MM.1S (cell line): Measurements from ENCODE around the gene P2RX2.

Experiments used
- DNase-seq: peaks from one replicate; pipeline ENCODE4 v3.0.0-alpha.2; 2015
- H2AFZ ChIP-seq: fragments of 300-600 bp; sonication (generic); 2 replicates; pipeline ENCODE4 v1.6.0; 2016; ENCODE audit warnings: antibody characterized with exemption, low read length
- H3F3A ChIP-seq: fragments of 300-600 bp; sonication (generic); 2 replicates; pipeline ENCODE4 v1.6.1; 2016; ENCODE audit warnings: mild to moderate bottlenecking, antibody characterized with exemption, low read length, moderate library complexity, mixed read lengths; ENCODE audit not compliant: insufficient read depth
- H3K27ac ChIP-seq: fragments of 300-600 bp; sonication (generic); 2 replicates; pipeline ENCODE4 v1.5.1; 2016; ENCODE audit warnings: mild to moderate bottlenecking, low read length
- H3K27me3 ChIP-seq: fragments of 300-600 bp; sonication (generic); replicated peaks from 2 replicates; pipeline ENCODE4 v1.6.0; 2016; ENCODE audit warnings: low read length; ENCODE audit not compliant: insufficient read depth
- H3K36me3 ChIP-seq: fragments of 300-600 bp; sonication (generic); replicated peaks from 2 replicates; pipeline ENCODE4 v1.6.1; 2016; ENCODE audit warnings: mild to moderate bottlenecking, low read length, mixed read lengths; ENCODE audit not compliant: insufficient read depth
- H3K4me1 ChIP-seq: fragments of 300-600 bp; sonication (generic); 2 replicates; pipeline ENCODE4 v1.6.1; 2016; ENCODE audit warnings: low read length, mixed read lengths
- H3K4me2 ChIP-seq: fragments of 300-600 bp; sonication (generic); 2 replicates; pipeline ENCODE4 v1.6.0; 2016; ENCODE audit warnings: low read depth, low read length
- H3K4me3 ChIP-seq: fragments of 300-600 bp; sonication (generic); 2 replicates; pipeline ENCODE4 v1.5.1; 2016; ENCODE audit warnings: low read length, mixed read lengths
- H3K79me2 ChIP-seq: fragments of 300-600 bp; sonication (generic); 2 replicates; pipeline ENCODE4 v1.6.1; 2016; ENCODE audit warnings: mixed run types, low read length, mixed read lengths
- H3K9ac ChIP-seq: fragments of 300-600 bp; sonication (generic); 2 replicates; pipeline ENCODE4 v1.6.1; 2016; ENCODE audit warnings: low read length, mixed read lengths
- H3K9me2 ChIP-seq: fragments of 300-600 bp; sonication (generic); replicated peaks from 2 replicates; pipeline ENCODE4 v1.6.1; 2016; ENCODE audit warnings: mild to moderate bottlenecking, low read length, mixed read lengths; ENCODE audit not compliant: insufficient read depth
- H3K9me3 ChIP-seq: fragments of 300-600 bp; sonication (generic); replicated peaks from 2 replicates; pipeline ENCODE4 v1.6.1; 2016; ENCODE audit warnings: mild to moderate bottlenecking, low read length, mixed read lengths; ENCODE audit not compliant: insufficient read depth
- H4K20me1 ChIP-seq: fragments of 300-600 bp; sonication (generic); 2 replicates; pipeline ENCODE4 v1.6.1; 2016; ENCODE audit warnings: mild to moderate bottlenecking, low read length, moderate library complexity, mixed read lengths; ENCODE audit not compliant: insufficient read depth
- EZH2 ChIP-seq: fragments of 300-600 bp; sonication (generic); optimal IDR thresholded peaks from 2 replicates; pipeline ENCODE3; 2017; ENCODE audit warnings: low read depth, mild to moderate bottlenecking, antibody characterized with exemption, low read length, mixed read lengths
- EZH2phosphoT487 ChIP-seq: fragments of 300-600 bp; sonication (generic); IDR thresholded peaks from 2 replicates; pipeline ENCODE4 v1.6.1; 2018; ENCODE audit warnings: antibody characterized with exemption, low read length
- TF ChIP-seq, protein P1 (sequence below): fragments of 300-600 bp; sonication (generic); IDR thresholded peaks from 2 replicates; pipeline ENCODE4 v1.5.1; 2016; ENCODE audit warnings: antibody characterized with exemption, low read length, mixed read lengths

The P2RX2 gene

DNA sequence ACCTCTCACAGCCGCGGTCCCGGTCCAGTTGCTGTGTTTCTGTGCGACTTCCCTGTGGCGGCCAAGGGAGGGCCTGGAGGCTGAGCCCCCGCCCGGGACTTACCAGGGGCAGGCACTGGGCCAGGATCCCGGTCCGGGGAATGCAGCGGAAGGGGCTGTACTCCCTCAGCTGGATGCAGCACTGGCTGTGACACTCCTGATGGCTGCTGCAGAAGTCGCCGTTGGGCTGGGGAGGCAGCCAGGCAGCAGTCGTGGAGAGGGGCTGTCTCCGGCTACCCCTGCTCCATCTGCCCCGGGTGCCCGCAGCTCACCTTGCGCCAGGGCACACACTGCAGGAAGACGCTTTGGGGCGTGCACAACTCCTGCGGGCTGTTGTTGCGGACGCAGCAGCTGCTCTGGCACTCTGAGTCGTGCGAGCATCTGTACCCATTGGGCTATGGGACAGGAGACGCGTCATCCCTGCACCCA lies 14.4 kb upstream of the P2RX2 start:
- H3K36me3 ChIP-seq, result no peaks in the 10 kb centered on the region
- no peak overlapping the region for H3K4me2 ChIP-seq
- no peaks in the 10 kb centered on the region for H3K9me3 ChIP-seq
- no peaks in the 10 kb centered on the region for H4K20me1 ChIP-seq
- no peak for DNase-seq
- H3K27ac ChIP-seq, result no peak overlapping the region
- no peaks in the 10 kb centered on the region for H3F3A ChIP-seq
- no peaks in the 10 kb centered on the region for H3K79me2 ChIP-seq
- peaks cover 15% of the 10 kb centered on the region for H3K27me3 ChIP-seq
- TF ChIP-seq EZH2phosphoT487, result no peak
- H3K4me1 ChIP-seq, result no peaks in the 10 kb centered on the region
- H3K9ac ChIP-seq, result no peak overlapping the region
- no peak overlapping the region for H2AFZ ChIP-seq
- H3K4me3 ChIP-seq, result no peak overlapping the region
- no peaks in the 10 kb centered on the region for H3K9me2 ChIP-seq

GRCh38 chr12:132604668-132605441 lies 13.7 kb upstream of the P2RX2 start:
- Histone ChIP-seq H3K9ac (no peak overlapping the region), H3K27me3 (peaks cover 14% of the 10 kb centered on the region), H3K36me3 (no peaks in the 10 kb centered on the region), H3K9me2 (no peaks in the 10 kb centered on the region), H2AFZ (no peak overlapping the region), H3K27ac (no peak overlapping the region), H3K79me2 (no peaks in the 10 kb centered on the region), H3F3A (no peaks in the 10 kb centered on the region), H4K20me1 (no peaks in the 10 kb centered on the region), H3K4me2 (no peak overlapping the region), H3K4me3 (no peak overlapping the region), H3K9me3 (no peaks in the 10 kb centered on the region), H3K4me1 (no peaks in the 10 kb centered on the region)
- TF ChIP-seq EZH2, result no peak
- TF ChIP-seq, protein P1, sequence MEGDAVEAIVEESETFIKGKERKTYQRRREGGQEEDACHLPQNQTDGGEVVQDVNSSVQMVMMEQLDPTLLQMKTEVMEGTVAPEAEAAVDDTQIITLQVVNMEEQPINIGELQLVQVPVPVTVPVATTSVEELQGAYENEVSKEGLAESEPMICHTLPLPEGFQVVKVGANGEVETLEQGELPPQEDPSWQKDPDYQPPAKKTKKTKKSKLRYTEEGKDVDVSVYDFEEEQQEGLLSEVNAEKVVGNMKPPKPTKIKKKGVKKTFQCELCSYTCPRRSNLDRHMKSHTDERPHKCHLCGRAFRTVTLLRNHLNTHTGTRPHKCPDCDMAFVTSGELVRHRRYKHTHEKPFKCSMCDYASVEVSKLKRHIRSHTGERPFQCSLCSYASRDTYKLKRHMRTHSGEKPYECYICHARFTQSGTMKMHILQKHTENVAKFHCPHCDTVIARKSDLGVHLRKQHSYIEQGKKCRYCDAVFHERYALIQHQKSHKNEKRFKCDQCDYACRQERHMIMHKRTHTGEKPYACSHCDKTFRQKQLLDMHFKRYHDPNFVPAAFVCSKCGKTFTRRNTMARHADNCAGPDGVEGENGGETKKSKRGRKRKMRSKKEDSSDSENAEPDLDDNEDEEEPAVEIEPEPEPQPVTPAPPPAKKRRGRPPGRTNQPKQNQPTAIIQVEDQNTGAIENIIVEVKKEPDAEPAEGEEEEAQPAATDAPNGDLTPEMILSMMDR, result no peak
- TF ChIP-seq EZH2phosphoT487, result no peak
- no peak for DNase-seq

GRCh38 chr12:132605892-132606291 lies 12.7 kb upstream of the P2RX2 start:
- H3F3A ChIP-seq, result no peaks in the 10 kb centered on the region
- TF ChIP-seq, protein P1, result no peak
- TF ChIP-seq EZH2phosphoT487 (no peak), EZH2 (no peak)
- no peaks in the 10 kb centered on the region for H4K20me1 ChIP-seq
- H3K9ac ChIP-seq, result no peak overlapping the region
- H3K4me2 ChIP-seq, result no peak overlapping the region
- no peaks in the 10 kb centered on the region for H3K9me2 ChIP-seq
- no peak for DNase-seq
- H3K4me1 ChIP-seq, result no peaks in the 10 kb centered on the region
- no peak overlapping the region for H3K4me3 ChIP-seq
- no peak overlapping the region for H2AFZ ChIP-seq
- peaks cover 5% of the 10 kb centered on the region for H3K27me3 ChIP-seq
- H3K79me2 ChIP-seq, result no peaks in the 10 kb centered on the region
- no peak overlapping the region for H3K27ac ChIP-seq
- no peaks in the 10 kb centered on the region for H3K9me3 ChIP-seq
- no peaks in the 10 kb centered on the region for H3K36me3 ChIP-seq

DNA sequence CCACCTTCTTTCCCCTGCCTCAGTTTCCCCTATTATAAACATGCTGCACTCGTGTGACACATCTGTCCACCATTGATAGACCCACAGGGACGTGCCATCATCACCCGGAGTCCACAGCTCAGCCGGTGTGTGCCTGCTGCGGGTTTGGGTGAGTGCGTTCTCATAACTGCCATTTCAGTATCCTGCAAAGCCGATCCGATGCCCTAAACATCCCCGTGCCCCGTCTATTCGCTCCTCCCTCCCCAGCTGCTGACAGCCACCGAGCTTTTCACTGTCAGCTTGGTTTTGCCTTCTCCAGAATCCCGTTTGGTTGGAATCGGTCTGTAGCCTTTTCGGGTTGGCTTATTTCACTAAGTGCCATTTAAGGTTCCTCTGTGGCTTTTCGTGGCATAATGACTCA lies 12.1 kb upstream of the P2RX2 start:
- Histone ChIP-seq H3K27ac (no peak overlapping the region), H4K20me1 (no peaks in the 10 kb centered on the region), H3K27me3 (peaks cover 5% of the 10 kb centered on the region), H3K9me3 (no peaks in the 10 kb centered on the region), H3K4me1 (no peaks in the 10 kb centered on the region), H3K4me3 (no peak overlapping the region), H3K9ac (no peak overlapping the region), H3K79me2 (no peaks in the 10 kb centered on the region), H3K9me2 (no peaks in the 10 kb centered on the region), H3K36me3 (no peaks in the 10 kb centered on the region), H2AFZ (no peak overlapping the region), H3K4me2 (no peak overlapping the region), H3F3A (no peaks in the 10 kb centered on the region)
- DNase-seq, result no peak
- TF ChIP-seq EZH2phosphoT487, result no peak
- TF ChIP-seq, protein P1, result no peak
